GF-D8 (cell line): Measurements from ENCODE around the gene CRYAB.
"Not testable (repeated sequence)": the region's sequence is repeated elsewhere in the genome, so short reads cannot be mapped to it uniquely, and the experiment has no call there.

ENCODE experiments used
- DNase-seq: peaks from one replicate; lab custom pipeline; 2025; lab: John Stamatoyannopoulos, UW

CRYAB gene

GRCh38 chr11:111933872-111934271 lies 22.3 kb upstream of the CRYAB start:
- no peak for DNase-seq

GRCh38 chr11:111933176-111933575 lies 21.6 kb upstream of the CRYAB start:
- DNase-seq = not testable (repeated sequence)

DNA sequence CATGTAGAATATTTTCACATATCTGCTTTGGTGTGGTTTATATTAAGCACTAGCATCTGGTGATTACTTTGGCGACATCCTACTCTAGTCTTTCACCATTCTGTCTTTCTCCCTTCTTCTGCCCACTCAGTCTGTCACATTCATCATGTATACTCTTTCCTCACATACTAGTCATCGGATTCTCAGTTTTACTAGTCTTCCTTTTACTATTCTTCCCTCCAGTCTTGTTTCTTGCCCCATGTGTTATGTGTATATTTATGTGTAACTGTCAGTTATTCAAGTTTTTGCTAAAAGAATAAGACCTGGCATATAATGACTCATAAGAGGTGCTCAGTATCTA lies 21.0 kb upstream of the CRYAB start:
- DNase-seq = no peak

GRCh38 chr11:111930472-111930871 lies 18.9 kb upstream of the CRYAB start:
- no peak for DNase-seq

DNA sequence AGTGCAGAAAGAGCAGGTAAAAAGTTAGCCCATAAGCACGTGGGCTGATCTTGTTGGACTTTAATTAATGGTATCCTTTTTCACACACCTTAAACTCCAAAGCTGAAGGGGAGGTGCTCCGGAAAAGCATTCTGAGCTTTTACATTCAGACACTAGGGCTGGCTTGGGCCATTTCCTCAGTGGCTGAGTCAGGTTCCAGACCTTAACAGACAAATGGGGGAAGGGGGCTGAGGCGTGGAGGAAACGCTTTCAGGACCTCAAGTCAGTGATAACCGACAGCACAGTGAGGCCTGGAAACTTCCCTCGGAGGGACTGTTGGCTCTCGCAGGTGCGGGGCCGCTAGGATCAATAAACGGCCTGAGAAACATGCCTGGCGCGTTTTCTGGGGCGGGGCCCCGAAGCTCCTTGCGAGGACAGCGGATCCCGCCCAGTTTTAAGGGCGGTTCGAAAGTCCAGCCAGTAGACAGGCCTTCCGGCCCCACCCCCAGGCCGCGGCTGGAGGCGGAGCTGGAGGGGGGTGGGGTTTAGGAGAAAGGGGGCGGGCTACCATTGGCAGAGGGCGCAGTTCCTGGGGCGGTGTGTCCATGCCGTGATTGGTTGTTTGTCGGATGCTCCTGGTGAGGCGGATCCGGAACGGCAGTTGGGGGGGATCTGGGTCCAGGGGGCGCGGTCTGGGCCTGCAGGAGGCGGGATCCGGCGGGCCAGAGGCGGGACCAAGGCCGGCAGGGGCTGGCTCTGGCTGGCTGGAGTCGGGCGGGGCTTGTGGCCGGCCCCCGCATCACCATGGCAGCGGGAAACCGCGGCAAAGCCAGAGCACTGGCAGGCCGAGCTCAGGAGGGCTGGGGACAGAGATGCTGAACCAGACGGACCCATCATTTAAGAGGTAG lies 15.2 kb upstream of the CRYAB start:
- DNase-seq = peak; percentile 100

GRCh38 chr11:111925953-111926352 lies 14.4 kb upstream of the CRYAB start:
- DNase-seq = no peak

DNA sequence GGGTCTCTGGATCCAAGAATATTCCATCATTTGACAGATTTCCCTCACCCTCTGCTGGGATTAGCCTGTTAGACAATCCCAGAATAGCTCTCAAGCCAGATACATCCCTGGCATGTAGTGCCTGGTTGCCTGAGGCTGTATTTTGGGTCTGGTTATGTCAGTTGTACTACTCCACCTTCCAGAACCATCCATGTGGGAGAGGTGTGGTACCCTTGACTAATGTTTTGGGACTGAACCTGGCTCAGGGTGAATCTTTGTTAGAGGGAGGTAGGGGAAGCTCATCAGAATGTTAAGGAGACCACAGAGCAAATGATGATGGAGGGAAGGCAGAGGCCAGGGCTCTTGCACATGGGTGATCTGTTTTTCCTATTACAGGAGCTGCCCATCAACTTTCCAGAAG lies 12.4 kb upstream of the CRYAB start:
- DNase-seq = no peak

DNA sequence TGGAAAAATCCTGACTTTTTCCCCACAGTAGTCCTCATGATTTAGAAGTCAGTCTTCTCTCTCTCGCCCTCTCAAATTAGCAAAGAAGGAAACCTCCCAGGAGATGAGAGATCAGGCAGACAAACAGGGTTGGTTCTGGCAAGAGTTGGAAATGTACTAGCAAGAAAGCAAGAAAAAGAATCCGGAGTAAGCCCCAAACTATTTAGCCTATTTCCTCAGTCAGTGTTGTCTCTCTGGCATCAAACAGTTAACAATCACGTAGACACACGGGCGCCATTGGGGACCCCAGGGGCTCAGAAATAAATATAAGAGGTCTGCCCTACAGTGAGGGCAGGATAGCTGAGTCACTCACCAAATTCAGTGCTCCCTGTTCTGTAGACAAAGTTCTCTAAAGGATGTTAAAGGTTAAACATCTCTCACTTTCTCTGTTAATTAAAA lies 11.8 kb upstream of the CRYAB start:
- DNase-seq = no peak

DNA sequence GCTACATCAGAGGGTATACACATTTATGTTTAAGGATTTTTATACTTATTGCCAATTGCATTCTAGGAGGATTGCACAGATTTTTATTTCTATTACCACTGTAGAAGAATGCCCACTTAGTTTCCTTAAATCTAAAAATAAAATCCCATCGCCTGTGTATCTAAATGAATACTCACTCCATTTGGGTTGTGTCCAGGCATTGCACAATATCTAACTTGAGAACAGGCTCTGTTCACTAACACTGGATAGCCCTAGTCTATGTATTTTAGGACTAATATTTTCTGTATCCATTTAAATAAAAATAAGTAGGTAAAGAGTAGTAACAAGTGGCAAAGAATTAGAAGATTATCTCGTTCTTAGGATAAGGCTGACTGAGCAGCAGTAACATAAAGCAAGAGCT lies 11.2 kb upstream of the CRYAB start:
- DNase-seq = peak; percentile 44

DNA sequence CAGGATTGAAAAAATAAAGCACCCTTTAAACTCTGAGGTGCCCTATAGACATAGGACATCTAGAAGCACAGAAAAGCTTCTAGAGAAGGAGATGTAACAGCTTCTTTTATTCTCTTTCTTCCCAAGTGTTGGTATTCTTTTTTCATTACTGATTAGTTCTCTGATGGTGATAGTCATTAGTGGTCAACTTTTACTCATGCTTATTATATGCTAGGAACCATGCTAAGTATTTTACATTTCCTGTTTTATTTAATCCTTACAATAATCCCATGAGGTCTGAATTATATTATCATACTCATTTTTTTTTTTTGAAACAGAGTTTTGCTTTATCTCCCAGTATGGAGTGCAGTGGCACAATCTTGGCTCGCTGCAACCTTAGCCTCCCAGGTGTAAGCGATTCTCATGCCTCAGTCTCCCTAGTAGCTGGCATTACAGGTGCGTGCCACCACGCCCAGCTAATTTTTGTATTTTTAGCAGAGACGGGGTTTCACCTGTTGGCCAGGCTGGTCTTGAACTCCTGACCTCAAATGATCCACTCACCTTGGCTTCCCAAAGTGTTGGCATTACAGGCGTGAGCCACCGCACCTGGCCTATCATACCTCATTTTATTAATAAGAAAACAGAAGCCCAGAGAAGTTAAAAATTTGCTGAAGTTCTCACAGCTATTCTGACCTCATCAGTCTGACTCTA lies 10.1 kb upstream of the CRYAB start:
- DNase-seq = no peak

DNA sequence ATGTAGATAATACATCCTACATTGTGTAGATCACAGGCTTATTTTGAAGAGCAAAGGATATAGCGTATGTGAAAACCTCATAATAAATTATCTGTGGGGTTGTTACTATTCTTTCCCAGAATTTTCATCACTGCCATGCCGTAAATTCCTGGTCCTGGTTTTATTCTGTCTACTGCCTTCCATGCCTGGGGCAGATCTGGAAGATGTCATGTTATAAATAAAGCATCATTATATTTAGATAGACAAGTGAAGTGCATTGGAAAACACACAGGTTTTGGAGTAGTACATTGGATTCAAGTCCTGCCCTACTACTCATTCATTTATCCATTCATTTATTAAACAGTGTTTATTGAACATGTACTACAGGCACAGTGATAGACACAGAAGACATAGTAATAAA lies 9.3 kb upstream of the CRYAB start:
- DNase-seq = no peak

DNA sequence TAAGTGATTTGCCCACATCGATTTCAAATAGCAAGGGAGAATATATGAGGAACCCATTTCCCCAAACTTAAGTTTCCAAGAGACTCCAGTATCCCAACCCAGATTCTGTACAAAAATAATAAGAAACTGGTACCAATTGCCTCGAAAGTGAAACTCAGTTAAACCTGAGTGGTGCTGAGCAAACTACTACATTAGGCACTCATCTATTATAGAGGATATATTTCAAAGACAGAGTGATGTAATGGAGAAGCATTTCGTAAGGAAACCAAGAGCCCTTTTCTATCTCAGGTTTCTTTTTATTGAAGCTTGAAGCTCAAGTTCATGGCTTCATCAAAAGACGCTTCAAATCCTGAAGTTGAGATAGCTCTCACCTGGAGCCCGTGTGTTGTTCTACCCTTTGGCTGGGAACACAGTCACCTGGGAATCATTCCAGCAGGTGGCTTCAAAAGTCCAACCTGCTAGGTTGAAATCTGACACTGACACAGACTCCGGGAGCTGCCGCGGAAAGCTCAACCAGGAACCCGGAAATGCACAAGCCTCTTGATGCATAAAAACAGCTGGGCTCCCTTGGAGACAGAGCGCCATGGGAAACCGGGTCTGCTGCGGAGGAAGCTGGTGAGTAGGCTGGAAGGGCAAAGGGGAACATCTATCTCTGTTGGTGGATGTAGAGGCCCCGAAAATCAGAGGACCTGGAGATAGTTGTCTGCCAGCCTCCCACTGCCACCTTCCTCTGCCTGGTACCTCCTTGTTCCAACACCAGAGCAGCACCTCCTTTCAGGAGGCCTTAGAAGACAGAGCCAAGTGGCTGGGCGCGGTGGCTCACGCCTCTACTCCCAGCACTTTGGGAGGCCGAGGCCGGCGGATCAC lies 7.1 kb upstream of the CRYAB start, which contains the start of gene C11orf52:
Gene C11orf52, plus strand, starts transcription at position 524 of the 867 bp plus-strand sequence. Its CDS starts 60 bp downstream, at position 584.
- DNase-seq = no peak

DNA sequence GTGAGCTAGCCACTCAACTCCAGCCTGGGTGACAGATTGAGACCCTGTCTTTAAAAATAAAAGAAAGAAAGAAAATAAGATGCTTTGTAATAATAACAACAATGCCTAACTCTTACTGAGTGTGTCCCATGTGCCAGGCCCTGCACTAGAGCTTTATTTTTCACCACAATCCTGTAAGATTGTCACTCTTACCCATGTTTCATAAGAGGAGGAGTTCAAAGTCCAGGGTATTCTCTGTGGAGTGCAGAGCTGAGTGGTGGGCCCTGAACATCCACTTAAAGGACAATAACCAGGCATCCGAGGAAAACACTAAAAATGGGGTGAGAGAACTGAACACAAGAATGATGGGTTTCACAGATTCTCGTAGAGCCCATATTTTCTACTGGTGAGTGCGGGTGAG lies 6.2 kb upstream of the CRYAB start:
- DNase-seq = no peak

DNA sequence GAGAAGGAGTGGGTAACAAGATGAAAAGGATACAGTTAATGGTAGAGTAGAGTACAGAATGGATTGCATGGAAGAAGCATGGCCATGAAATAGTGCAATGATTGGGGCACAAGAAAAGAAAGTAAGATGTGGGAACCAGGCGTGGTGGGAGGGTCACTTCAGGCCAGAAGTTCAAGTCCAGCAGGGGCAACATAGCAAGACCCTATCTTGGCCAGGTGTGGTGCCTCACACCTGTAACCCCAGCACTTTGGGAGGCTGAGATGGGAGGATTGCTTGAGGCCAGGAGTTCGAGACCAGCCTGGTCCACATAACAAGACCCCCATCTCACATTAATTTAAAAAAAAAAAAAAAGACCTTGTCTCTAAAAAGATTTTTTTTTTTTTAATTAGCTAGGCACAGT lies 5.7 kb upstream of the CRYAB start:
- DNase-seq = no peak

GRCh38 chr11:111916768-111917167 lies 5.2 kb upstream of the CRYAB start:
- no peak for DNase-seq

- DNase-seq = no peak
Observed at GRCh38 chr11:111913997-111914396, 2.4 kb upstream of the CRYAB start.

GRCh38 chr11:111913031-111913861 lies 1.7 kb upstream of the CRYAB start:
- DNase-seq = no peak

GRCh38 chr11:111912535-111912934 lies 965 bp upstream of the CRYAB start, which contains the start of gene HSPB2:
TSS of gene HSPB2 (plus strand) at chr11:111912734. CDS start at chr11:111912830, 96 bp downstream.
- DNase-seq = no peak

GRCh38 chr11:111910676-111911562 lies 651 bp downstream of the CRYAB start:
- DNase-seq = no peak

DNA sequence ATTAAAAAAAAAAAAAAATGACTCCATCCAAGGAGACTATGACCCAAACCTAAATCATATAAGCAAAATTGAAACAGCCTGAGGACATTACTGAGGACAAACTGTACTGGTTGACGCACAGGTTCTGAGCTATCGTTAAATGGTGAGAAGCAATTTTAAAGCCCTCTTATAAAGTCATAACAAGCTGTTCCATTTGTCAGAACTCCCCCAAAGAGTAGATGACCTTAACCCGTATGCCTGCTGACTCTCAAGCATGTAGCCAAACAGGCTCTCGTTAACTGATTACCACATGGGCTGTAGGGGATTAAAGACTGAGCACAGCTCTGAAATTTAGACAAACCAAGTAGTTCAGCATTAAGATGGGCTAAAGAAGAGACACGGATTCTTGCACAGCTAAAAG lies 2.2 kb downstream of the CRYAB start:
- DNase-seq = no peak
